Tibial nerve (tissue), 4 donors: Measurements from ENCODE around the gene ZNF385C. TPM values are rescaled to one million over a fixed set of nuclear protein-coding genes. Genes with fewer than 3 reads are reported as not detected.

ENCODE experiments used
- DNase-seq, 2 donors: peaks; one replicate each; pipeline ENCODE4 v3.0.0-alpha.2; 2019; ENCODE audit warnings: low spot score in 2 of 2
- H3K27ac ChIP-seq, 4 donors: fragments of 200-600 bp; sonication (generic) in 3 of 4; one replicate each; pipeline ENCODE4 v1.5.1; 2017 to 2019; ENCODE audit warnings: mild to moderate bottlenecking in 1 of 4
- H3K27me3 ChIP-seq, 2 donors: fragments of 200-600 bp; sonication (generic) in 1 of 2; one replicate each; pipeline versions ENCODE4 v1.5.1 to v1.6.0; 2017 to 2019
- H3K36me3 ChIP-seq, 3 donors: fragments of 200-600 bp; sonication (generic); one replicate each; pipeline ENCODE4 v1.5.1; 2018 to 2019
- H3K4me1 ChIP-seq, 4 donors: fragments of 200-600 bp; sonication (generic) in 3 of 4; one replicate each; pipeline ENCODE4 v1.5.1; 2017 to 2019
- H3K4me3 ChIP-seq, 4 donors: fragments of 200-600 bp; sonication (generic) in 3 of 4; one replicate each; pipeline ENCODE4 v1.5.1; 2017 to 2019; ENCODE audit warnings: mild to moderate bottlenecking in 1 of 4, moderate library complexity in 1 of 4
- H3K9me3 ChIP-seq, 4 donors: fragments of 200-600 bp; sonication (generic) in 3 of 4; one replicate each; pipeline ENCODE4 v1.5.1; 2017 to 2019
- EP300 ChIP-seq, 2 donors: sonication (generic); formaldehyde crosslinking; IDR thresholded peaks; one replicate each; pipeline ENCODE4 v1.6.1; 2017; ENCODE audit warnings: antibody characterized with exemption in 2 of 2, mild to moderate bottlenecking in 1 of 2
- POLR2A ChIP-seq, 2 donors: fragments of 450-650 bp; IDR thresholded peaks; one replicate each; pipeline ENCODE4 v1.6.1; 2017; ENCODE audit warnings: antibody characterized with exemption in 2 of 2, mild to moderate bottlenecking in 2 of 2, moderate library complexity in 2 of 2
- WGBS, 2 donors: methylation state at CpG; one replicate each; pipeline ENCODE4 v1.1.5; 2018; 5-methylcytosine and 5-hydroxymethylcytosine counted together
- total RNA-seq, 4 donors: library from RNA; depleted of rRNA; stranded (reverse); fragments of >200 nt; gene quantifications; one replicate each; pipeline ENCODE4 v1.1.0, GENCODE V29; 2016
- TF ChIP-seq, protein P1 (sequence below), 5 experiments: fragments of 200-600 bp in 3 of 5; fragments of 450-650 bp in 2 of 5; sonication (generic) in 3 of 5; IDR thresholded peaks; one replicate each; pipeline ENCODE4 v1.5.1; 2016 to 2019; ENCODE audit warnings: antibody characterized with exemption in 5 of 5, mild to moderate bottlenecking in 3 of 5, moderate library complexity in 2 of 5

Gene ZNF385C
- total RNA-seq, 4 donors from 2014 or later: 0.20 to 1.5 TPM; not detected in 2

DNA sequence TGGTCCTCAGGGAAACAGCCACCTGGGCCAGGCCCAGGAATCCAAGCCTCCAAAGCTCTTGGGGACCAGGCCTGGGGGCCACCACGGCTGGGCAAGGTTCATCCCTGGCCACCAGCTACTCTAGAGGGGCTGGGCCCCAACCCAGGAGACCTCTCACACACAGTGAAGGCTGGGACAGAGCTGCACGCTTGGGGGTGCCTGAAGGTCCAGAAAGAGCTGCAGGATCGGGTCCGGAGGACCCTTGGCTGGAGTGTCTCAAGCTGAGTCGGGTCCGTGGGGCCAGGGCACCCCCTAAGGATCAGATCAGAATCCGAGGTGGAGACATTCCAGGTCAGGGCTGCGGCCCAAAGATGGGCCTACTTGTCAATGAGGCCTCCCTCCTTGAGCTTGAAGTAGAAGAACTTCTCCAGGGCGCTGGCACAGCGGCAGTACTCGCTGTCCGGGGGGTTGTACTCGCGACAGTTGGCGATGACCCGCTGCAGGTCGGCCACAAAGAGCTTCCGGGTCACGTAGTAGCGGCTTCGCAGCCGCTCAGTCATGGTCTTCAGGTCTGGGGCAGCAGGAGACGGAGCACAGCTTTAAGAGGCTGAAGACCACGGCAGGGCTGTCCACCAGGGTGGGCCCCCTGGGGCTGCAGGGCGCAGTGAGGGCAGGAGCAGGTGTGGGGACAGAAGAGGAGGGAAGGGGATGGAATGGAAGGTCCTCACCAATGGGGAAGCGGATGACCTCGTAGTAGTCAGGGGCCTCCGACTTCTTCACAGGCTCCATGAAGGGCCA is 15.2 kb upstream of the ZNF385C start:
- H3K27ac ChIP-seq: peak overlapping the region; percentile 64 to 95 (median 94)
- peaks cover 0 to 38% (median 20%) of the 10 kb centered on the region in 4 donors for H3K4me1 ChIP-seq
- no peaks in the 10 kb centered on the region for H3K9me3 ChIP-seq
- no peak overlapping the region for H3K4me3 ChIP-seq
- 84 to 85% methylated on average over 27 to 28 of the region's 28 CpGs for WGBS, 2 donors
- H3K27me3 ChIP-seq: no peaks in the 10 kb centered on the region
- H3K36me3 ChIP-seq: peaks cover 0 to 68% (median 0%) of the 10 kb centered on the region in 3 donors
- TF ChIP-seq EP300 (IDR thresholded peaks at IDR 0.05) (no peak), POLR2A (IDR thresholded peaks at IDR 0.05) (no peak)
- TF ChIP-seq, protein P1, sequence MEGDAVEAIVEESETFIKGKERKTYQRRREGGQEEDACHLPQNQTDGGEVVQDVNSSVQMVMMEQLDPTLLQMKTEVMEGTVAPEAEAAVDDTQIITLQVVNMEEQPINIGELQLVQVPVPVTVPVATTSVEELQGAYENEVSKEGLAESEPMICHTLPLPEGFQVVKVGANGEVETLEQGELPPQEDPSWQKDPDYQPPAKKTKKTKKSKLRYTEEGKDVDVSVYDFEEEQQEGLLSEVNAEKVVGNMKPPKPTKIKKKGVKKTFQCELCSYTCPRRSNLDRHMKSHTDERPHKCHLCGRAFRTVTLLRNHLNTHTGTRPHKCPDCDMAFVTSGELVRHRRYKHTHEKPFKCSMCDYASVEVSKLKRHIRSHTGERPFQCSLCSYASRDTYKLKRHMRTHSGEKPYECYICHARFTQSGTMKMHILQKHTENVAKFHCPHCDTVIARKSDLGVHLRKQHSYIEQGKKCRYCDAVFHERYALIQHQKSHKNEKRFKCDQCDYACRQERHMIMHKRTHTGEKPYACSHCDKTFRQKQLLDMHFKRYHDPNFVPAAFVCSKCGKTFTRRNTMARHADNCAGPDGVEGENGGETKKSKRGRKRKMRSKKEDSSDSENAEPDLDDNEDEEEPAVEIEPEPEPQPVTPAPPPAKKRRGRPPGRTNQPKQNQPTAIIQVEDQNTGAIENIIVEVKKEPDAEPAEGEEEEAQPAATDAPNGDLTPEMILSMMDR (IDR thresholded peaks at IDR 0.05): no peak
- no peak for DNase-seq

DNA sequence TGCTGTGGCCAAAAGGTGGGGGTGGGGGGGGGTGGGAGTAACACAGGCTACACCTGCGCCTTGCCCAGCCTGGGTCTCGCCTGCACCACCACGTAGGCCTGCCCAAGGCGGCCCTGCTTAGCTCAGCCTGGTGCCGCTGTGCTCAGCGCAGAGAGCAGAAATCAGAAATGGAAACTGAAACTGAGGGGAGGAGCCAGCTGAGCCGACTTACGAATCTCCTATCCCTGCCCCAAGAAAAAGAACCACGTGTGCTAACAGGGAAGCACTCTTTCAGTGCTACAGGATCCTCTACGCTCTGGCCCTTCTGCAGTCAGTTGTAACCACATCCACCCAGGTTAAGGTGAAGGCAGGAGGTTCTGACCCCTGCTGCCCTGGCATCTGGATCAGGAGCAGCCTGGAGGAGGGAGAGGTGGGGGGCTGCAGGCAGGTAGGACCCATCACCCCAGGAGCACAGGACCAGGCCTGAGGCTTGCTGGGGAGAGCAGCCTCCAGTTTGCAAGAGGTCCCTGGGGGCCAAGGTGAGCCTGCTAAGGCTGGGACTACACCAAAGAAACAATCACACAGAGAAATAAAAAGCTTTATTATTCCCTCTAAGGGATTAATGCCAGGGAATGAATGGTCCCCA is 14.4 kb upstream of the ZNF385C start, which contains the start of gene DHX58:
Gene DHX58, minus strand, starts transcription at position 163 of the 625 bp plus-strand sequence. CDS start 822 bp downstream, outside the sequence.
- H3K4me1 ChIP-seq: peaks cover 0 to 46% (median 20%) of the 10 kb centered on the region in 4 donors
- peak within 1 kb of the TSS; percentile 40 to 72 (median 66) for H3K4me3 ChIP-seq
- H3K27me3 ChIP-seq: no peaks in the 10 kb centered on the region
- TF ChIP-seq, protein P1 (IDR thresholded peaks at IDR 0.05): no peak
- TF ChIP-seq EP300 (IDR thresholded peaks at IDR 0.05): peak in 1 of 2 donors; percentile 91
- peak; percentile 41 to 65 for TF ChIP-seq POLR2A (IDR thresholded peaks at IDR 0.05)
- peaks cover 0 to 68% (median 0%) of the 10 kb centered on the region in 3 donors for H3K36me3 ChIP-seq
- 1 to 2% methylated on average over 10 of the region's 10 CpGs for WGBS, 2 donors
- H3K9me3 ChIP-seq: no peaks in the 10 kb centered on the region
- peak; percentile 50 to 76 for DNase-seq
- peak within 1 kb of the TSS; percentile 64 to 95 (median 94) for H3K27ac ChIP-seq

DNA sequence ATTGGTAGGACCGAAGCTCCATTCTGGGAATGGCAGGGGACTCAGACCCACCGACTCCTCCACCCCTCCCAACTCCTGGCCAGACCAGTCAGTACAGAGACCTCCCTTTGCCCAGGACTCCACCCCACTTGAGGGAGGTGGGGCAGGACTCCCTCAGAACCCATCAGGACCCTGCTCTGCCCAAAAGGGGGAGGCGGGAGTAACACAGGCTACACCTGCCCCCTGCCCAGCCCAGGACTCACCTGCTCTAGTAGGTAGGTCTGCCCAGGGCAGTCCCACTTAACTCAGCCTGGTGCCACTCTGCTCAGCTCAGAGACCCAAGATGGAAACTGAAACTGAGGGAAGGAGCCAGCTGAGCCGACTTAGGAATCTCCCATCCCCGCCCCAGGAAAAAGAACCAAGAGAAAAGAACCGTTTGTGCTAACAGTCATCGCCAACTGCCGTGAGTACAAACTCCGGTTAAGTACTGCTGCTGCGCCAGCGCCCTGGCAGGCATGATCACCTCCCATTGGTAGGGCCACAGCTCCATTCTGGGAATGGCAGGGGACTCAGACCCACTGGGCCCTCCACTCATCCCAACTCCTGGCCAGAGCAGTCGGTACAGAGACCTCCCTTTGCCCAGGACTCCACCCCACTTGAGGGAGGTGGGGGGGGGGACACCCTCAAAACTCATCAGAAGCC is 13.7 kb upstream of the ZNF385C start:
- TF ChIP-seq EP300 (IDR thresholded peaks at IDR 0.05): no peak
- TF ChIP-seq, protein P1 (IDR thresholded peaks at IDR 0.05): no peak
- TF ChIP-seq POLR2A (IDR thresholded peaks at IDR 0.05): no peak
- Histone ChIP-seq H3K4me3 (peak overlapping the region; percentile 40 to 72 (median 66)), H3K9me3 (no peaks in the 10 kb centered on the region), H3K27me3 (no peaks in the 10 kb centered on the region), H3K4me1 (peaks cover 0 to 50% (median 20%) of the 10 kb centered on the region in 4 donors), H3K27ac (peak overlapping the region; percentile 64 to 95 (median 94)), H3K36me3 (peaks cover 0 to 64% (median 0%) of the 10 kb centered on the region in 3 donors)
- DNase-seq: no peak
- WGBS, 2 donors: 3 to 9% methylated on average over 9 to 11 of the region's 12 CpGs

GRCh38 chr17:42111265-42111636 is 13.0 kb upstream of the ZNF385C start:
- Histone ChIP-seq H3K27ac (peak overlapping the region; percentile 64 to 95 (median 94)), H3K9me3 (no peaks in the 10 kb centered on the region), H3K27me3 (no peaks in the 10 kb centered on the region), H3K36me3 (peaks cover 0 to 56% (median 0%) of the 10 kb centered on the region in 3 donors), H3K4me3 (peak overlapping the region in 2 of 4 donors; percentile 63 to 72), H3K4me1 (peaks cover 0 to 45% (median 20%) of the 10 kb centered on the region in 4 donors)
- TF ChIP-seq POLR2A (IDR thresholded peaks at IDR 0.05): no peak
- TF ChIP-seq, protein P1 (IDR thresholded peaks at IDR 0.05): no peak
- no peak for TF ChIP-seq EP300 (IDR thresholded peaks at IDR 0.05)
- no peak for DNase-seq
- 87 to 90% methylated on average over 10 to 11 of the region's 11 CpGs for WGBS, 2 donors
